ENCODE results near the gene ZNF791. TPM values are rescaled to one million over a fixed set of nuclear protein-coding genes. Genes with fewer than 3 reads are reported as not detected.
"Not testable (repeated sequence)": the region's sequence is repeated elsewhere in the genome, so short reads cannot be mapped to it uniquely, and the experiment has no call there.

The ZNF791 gene
- total RNA-seq, 1 donor from 2014 or later = 15.5 TPM

GRCh38 chr19:12672744-12673143 is 62.0 kb downstream of the ZNF791 start:
- DNase-seq (ENCODE audit: low spot score) = no peak
- Mint-ChIP-seq H3K36me3 (ENCODE audit: low read depth) (peaks cover 17% of the 10 kb centered on the region), H3K9me3 (ENCODE audit: low read depth) (no peaks in the 10 kb centered on the region), H3K27me3 (ENCODE audit: low read depth) (no peaks in the 10 kb centered on the region), H3K4me3 (ENCODE audit: unreplicated experiment) (no peak overlapping the region), H3K27ac (ENCODE audit: unreplicated experiment) (no peak overlapping the region), H3K4me1 (ENCODE audit: low read depth) (peaks cover 27% of the 10 kb centered on the region)
- no peak for TF ChIP-seq CTCF (IDR thresholded peaks at IDR 0.05)

- H3K9me3 Mint-ChIP-seq (ENCODE audit: low read depth) = no peaks in the 10 kb centered on the region
- no peaks in the 10 kb centered on the region for H3K27me3 Mint-ChIP-seq (ENCODE audit: low read depth)
- no peak for TF ChIP-seq CTCF (IDR thresholded peaks at IDR 0.05)
- H3K27ac Mint-ChIP-seq (ENCODE audit: unreplicated experiment) = no peak overlapping the region
- peaks cover 9% of the 10 kb centered on the region for H3K4me1 Mint-ChIP-seq (ENCODE audit: low read depth)
- peaks cover 20% of the 10 kb centered on the region for H3K36me3 Mint-ChIP-seq (ENCODE audit: low read depth)
- no peak overlapping the region for H3K4me3 Mint-ChIP-seq (ENCODE audit: unreplicated experiment)
- no peak for DNase-seq (ENCODE audit: low spot score)
Observed at GRCh38 chr19:12675399-12675798, 64.7 kb downstream of the ZNF791 start.

GRCh38 chr19:12675940-12676339 is 65.2 kb downstream of the ZNF791 start:
- DNase-seq (ENCODE audit: low spot score) = no peak
- H3K27ac Mint-ChIP-seq (ENCODE audit: unreplicated experiment) = no peak overlapping the region
- no peak overlapping the region for H3K4me3 Mint-ChIP-seq (ENCODE audit: unreplicated experiment)
- TF ChIP-seq CTCF (IDR thresholded peaks at IDR 0.05) = no peak
- no peaks in the 10 kb centered on the region for H3K9me3 Mint-ChIP-seq (ENCODE audit: low read depth)
- peaks cover 20% of the 10 kb centered on the region for H3K36me3 Mint-ChIP-seq (ENCODE audit: low read depth)
- H3K4me1 Mint-ChIP-seq (ENCODE audit: low read depth) = peaks cover 7% of the 10 kb centered on the region
- no peaks in the 10 kb centered on the region for H3K27me3 Mint-ChIP-seq (ENCODE audit: low read depth)

- TF ChIP-seq CTCF (IDR thresholded peaks at IDR 0.05) = peak; percentile 85
- peaks cover 20% of the 10 kb centered on the region for H3K36me3 Mint-ChIP-seq (ENCODE audit: low read depth)
- no peaks in the 10 kb centered on the region for H3K9me3 Mint-ChIP-seq (ENCODE audit: low read depth)
- H3K27me3 Mint-ChIP-seq (ENCODE audit: low read depth) = no peaks in the 10 kb centered on the region
- DNase-seq (ENCODE audit: low spot score) = no peak
- H3K27ac Mint-ChIP-seq (ENCODE audit: unreplicated experiment) = peak overlapping the region; percentile 45
- H3K4me3 Mint-ChIP-seq (ENCODE audit: unreplicated experiment) = no peak overlapping the region
- peaks cover 10% of the 10 kb centered on the region for H3K4me1 Mint-ChIP-seq (ENCODE audit: low read depth)
Observed at GRCh38 chr19:12676384-12676792, 65.7 kb downstream of the ZNF791 start.

GRCh38 chr19:12676928-12677327 is 66.2 kb downstream of the ZNF791 start:
- peaks cover 8% of the 10 kb centered on the region for H3K4me1 Mint-ChIP-seq (ENCODE audit: low read depth)
- H3K4me3 Mint-ChIP-seq (ENCODE audit: unreplicated experiment) = no peak overlapping the region
- no peaks in the 10 kb centered on the region for H3K9me3 Mint-ChIP-seq (ENCODE audit: low read depth)
- no peak overlapping the region for H3K27ac Mint-ChIP-seq (ENCODE audit: unreplicated experiment)
- DNase-seq (ENCODE audit: low spot score) = no peak
- H3K27me3 Mint-ChIP-seq (ENCODE audit: low read depth) = no peaks in the 10 kb centered on the region
- peaks cover 19% of the 10 kb centered on the region for H3K36me3 Mint-ChIP-seq (ENCODE audit: low read depth)
- TF ChIP-seq CTCF (IDR thresholded peaks at IDR 0.05) = no peak

GRCh38 chr19:12678039-12678438 is 67.3 kb downstream of the ZNF791 start:
- not testable (repeated sequence) for DNase-seq (ENCODE audit: low spot score); H3K4me3 Mint-ChIP-seq (ENCODE audit: unreplicated experiment); H3K27ac Mint-ChIP-seq (ENCODE audit: unreplicated experiment); H3K27me3 Mint-ChIP-seq (ENCODE audit: low read depth); H3K4me1 Mint-ChIP-seq (ENCODE audit: low read depth); H3K9me3 Mint-ChIP-seq (ENCODE audit: low read depth)
- H3K36me3 Mint-ChIP-seq (ENCODE audit: low read depth) = peaks cover 17% of the 10 kb centered on the region

All from chondrocyte (in vitro differentiated cells).